Eye (tissue), 1 donor: Measurements from ENCODE around the gene NDUFS4.
"Not testable (repeated sequence)": the region's sequence is repeated elsewhere in the genome, so short reads cannot be mapped to it uniquely, and the experiment has no call there.

Experiments used
- DNase-seq: peaks from one replicate; pipeline ENCODE4 v3.0.0-alpha.2; 2015

NDUFS4 gene

GRCh38 chr5:53671447-53671846 lies 111.0 kb downstream of the NDUFS4 start:
- DNase-seq, result no peak

DNA sequence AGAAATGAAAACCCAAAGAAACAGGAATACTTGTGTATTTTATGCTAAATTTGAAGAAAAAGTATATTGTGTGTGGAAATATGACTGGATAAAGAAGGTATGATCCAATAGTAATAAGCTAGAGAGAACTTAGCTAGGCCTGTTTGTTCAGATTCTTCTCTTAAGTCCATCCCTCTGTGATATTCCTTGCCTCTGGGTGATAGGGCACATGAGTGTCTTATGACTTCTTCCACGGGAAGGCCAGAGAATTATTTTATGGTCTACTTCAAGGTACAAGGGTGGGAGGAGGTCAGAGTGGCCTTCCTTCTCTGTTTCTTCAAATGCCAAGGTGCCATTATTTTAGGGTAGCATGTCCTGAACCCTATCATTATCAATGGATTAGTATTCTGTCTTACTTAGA lies 113.7 kb downstream of the NDUFS4 start:
- no peak for DNase-seq

- DNase-seq, result no peak
Measured at GRCh38 chr5:53677632-53678031, 117.2 kb downstream of the NDUFS4 start.

DNA sequence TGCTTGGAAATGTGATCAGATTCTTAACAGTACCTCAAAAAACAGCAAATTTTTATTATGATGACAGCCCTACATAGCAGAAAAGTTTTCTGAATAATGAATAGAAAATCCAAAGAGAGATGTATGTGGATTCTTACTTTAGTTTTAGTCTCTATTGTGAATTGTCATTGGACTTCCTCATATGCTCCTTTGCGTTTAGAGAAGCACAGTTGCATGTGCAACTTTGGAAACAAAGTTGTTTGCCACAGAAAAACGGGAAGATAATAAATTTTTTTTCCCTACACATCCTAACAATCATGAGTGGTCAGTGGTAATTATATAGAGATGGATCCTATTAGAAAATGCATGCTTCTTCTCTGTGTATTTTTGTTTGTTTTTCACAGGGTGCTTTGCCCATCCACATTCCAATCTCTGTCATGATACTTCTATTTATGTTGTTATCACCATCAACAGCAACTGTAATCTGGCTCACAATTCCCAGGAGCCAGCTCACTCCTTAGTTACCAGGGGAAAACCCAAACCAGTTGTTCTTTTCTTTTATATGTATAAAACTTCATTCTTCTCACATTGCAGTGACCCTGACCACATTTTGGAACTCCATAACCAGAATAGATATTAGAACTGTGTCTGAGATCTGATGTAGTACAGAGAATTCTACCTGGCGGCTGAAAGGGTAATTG lies 118.7 kb downstream of the NDUFS4 start:
- no peak for DNase-seq

- DNase-seq, result no peak
Measured at GRCh38 chr5:53681079-53681478, 120.6 kb downstream of the NDUFS4 start.

GRCh38 chr5:53691014-53691413 lies 130.6 kb downstream of the NDUFS4 start:
- DNase-seq, result no peak

DNA sequence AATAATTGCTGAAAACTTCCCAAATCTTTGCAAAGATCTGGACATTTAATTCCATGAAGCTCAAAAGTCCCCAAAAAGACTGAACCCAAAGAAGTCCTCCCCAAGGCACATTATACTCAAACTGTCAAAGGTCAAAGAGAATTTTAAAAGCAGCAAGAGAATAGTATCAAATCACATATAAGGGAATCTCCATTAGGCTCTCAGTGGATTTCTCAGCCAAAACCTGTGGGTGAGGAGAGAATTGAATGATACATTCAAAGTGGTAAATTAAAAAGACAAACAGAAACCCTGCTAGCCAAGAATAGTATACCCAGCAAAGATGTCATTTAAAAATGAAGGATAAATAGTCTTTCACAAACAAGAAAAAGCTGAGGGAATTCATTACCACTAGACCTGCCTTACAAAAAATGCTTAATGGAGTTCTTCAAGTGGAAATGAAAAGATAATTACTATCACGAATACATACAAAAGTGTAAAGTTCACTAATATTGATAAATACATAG lies 134.1 kb downstream of the NDUFS4 start:
- no peak for DNase-seq

DNA sequence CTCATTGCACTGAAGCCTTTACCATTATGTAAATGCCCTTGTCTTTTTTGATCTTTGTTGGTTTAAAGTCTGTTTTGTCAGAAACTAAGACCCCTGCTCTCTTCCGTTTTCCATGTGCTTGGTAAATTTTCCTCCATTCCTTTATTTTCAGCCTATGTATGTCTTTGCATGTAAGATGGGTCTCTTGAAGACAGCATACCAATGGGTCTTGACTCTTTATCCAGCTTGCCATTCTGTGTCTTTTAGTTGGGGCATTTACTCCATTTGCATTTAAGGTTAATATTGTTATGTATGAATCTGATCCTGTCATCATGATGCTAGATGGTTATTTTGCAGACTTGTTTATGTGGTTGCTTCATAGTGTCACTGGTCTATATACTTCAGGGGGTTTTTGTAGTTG lies 150.0 kb downstream of the NDUFS4 start:
- DNase-seq, result not testable (repeated sequence)

- DNase-seq, result no peak
Measured at GRCh38 chr5:53712327-53712726, 151.9 kb downstream of the NDUFS4 start.

- DNase-seq, result no peak
Measured at GRCh38 chr5:53713978-53714666, 153.7 kb downstream of the NDUFS4 start.

- no peak for DNase-seq
Measured at GRCh38 chr5:53714667-53715010, 154.2 kb downstream of the NDUFS4 start.

- DNase-seq, result no peak
Measured at GRCh38 chr5:53726121-53726520, 165.7 kb downstream of the NDUFS4 start.

DNA sequence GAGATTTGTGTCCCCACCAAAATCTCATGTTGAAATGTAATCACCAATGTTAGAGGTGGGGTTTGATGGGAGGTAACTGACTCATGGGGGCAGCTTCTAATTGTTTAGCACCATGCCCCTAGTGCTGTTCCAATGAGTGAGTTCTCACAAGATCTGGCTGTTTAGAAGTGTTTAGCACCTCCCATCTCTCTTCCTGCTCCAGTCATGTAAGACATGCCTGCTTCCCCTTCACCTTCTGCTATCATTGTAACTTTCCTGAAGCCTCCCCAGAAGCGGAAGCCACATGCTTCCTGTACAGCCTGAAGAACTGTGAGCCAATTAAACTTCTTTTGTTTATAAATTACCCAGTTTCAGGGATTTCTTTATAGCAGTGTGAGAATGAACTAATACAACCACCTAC lies 170.5 kb downstream of the NDUFS4 start:
- DNase-seq, result no peak
